ENCODE data around the gene MATR3.
"Not testable (repeated sequence)": the region's sequence is repeated elsewhere in the genome, so short reads cannot be mapped to it uniquely, and the experiment has no call there.

The MATR3 gene

DNA sequence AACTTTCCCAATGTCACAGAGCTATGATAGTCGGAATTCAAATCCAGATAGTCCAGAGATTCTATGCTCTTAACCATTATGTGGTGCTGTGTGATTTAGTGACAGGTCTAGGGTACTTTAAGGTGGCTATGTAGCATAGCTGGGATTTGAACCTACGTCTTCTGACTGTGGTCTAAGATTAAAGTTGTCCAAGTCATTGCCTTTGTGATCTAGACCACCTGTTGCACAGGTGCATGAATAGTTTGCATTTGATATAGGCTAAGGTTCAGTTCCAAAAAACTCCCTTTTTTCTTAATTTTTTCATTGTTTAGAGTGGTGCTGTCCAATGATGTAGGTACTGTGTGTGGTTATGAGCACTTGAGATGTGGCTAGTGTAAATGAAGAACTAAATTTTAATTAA lies 50.6 kb downstream of the MATR3 start:
- TF ChIP-seq, protein P1, sequence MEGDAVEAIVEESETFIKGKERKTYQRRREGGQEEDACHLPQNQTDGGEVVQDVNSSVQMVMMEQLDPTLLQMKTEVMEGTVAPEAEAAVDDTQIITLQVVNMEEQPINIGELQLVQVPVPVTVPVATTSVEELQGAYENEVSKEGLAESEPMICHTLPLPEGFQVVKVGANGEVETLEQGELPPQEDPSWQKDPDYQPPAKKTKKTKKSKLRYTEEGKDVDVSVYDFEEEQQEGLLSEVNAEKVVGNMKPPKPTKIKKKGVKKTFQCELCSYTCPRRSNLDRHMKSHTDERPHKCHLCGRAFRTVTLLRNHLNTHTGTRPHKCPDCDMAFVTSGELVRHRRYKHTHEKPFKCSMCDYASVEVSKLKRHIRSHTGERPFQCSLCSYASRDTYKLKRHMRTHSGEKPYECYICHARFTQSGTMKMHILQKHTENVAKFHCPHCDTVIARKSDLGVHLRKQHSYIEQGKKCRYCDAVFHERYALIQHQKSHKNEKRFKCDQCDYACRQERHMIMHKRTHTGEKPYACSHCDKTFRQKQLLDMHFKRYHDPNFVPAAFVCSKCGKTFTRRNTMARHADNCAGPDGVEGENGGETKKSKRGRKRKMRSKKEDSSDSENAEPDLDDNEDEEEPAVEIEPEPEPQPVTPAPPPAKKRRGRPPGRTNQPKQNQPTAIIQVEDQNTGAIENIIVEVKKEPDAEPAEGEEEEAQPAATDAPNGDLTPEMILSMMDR (IDR thresholded peaks at IDR 0.05; ENCODE audit: low read depth, low read length, missing control alignments) = no peak
- DNase-seq (ENCODE audit: low read depth) = no peak
- H3K4me3 ChIP-seq (ENCODE audit: low read depth, low read length) = no peak overlapping the region
- in situ Hi-C loops (cut with HindIII; ENCODE audit: low sequenced_read_pairs) = no loop called here

DNA sequence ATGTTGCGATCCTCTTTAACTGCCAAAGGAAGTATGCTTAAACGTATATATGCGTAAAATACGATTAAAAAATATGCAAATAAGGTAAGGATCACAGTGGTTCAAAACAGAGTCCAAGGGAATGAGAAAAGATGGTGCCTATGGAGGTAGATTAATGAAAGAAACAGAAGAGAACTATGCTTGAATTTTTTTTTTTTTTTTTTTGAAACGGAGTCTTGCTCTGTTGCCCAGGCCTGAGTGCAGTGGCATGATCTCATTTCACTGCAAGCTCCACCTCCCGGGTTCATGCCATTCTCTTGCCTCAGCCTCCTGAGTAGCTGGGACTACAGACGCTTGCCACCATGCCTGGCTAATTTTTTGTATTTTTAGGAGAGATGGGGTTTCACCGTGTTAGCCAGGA lies 51.9 kb downstream of the MATR3 start:
- DNase-seq (ENCODE audit: low read depth); in situ Hi-C loops (cut with HindIII; ENCODE audit: low sequenced_read_pairs); H3K4me3 ChIP-seq (ENCODE audit: low read depth, low read length): not testable (repeated sequence)

DNA sequence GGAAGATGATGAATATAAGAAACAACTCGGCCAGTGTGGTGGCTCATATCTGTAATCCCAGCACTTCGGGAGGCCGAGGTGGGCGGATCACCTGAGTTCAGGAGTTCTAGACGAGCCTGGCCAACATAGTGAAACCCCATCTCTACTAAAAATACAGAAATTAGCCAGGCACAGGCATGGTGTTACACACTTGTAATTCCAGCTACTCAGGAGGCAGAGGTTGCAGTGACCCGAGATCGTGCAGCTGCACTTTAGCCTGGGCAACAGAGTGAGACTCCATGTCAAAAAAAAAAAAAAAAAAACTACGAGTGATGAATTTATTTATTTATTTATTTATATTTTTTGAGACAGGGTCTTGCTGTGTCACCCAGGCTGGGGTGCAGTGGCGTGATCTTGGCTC lies 54.3 kb downstream of the MATR3 start:
- in situ Hi-C loops (cut with HindIII; ENCODE audit: low sequenced_read_pairs); H3K4me3 ChIP-seq (ENCODE audit: low read depth, low read length); DNase-seq (ENCODE audit: low read depth): not testable (repeated sequence)

DNA sequence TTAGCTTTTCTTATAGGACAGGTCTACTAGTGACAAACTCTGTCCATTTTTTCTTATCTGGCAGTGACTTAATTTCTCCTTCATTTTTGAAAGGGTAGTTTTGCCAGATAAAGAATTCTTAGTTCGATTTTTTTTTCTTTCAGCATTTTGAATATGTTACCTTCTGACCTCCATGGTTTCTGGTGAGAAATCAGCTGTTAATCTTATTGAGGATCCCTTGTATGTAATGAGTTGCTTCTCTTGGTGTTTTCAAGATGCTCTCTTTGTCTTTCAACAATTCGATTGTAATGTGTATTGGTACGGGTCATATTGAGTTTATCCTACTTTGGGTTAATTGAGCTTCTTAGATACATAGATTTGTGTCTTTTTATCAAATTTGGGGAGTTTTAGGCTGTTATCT lies 60.6 kb downstream of the MATR3 start:
- TF ChIP-seq, protein P1 (IDR thresholded peaks at IDR 0.05; ENCODE audit: low read depth, low read length, missing control alignments) = no peak
- DNase-seq (ENCODE audit: low read depth) = no peak
- H3K4me3 ChIP-seq (ENCODE audit: low read depth, low read length) = no peak overlapping the region
- in situ Hi-C loops (cut with HindIII; ENCODE audit: low sequenced_read_pairs) = no loop called here

DNA sequence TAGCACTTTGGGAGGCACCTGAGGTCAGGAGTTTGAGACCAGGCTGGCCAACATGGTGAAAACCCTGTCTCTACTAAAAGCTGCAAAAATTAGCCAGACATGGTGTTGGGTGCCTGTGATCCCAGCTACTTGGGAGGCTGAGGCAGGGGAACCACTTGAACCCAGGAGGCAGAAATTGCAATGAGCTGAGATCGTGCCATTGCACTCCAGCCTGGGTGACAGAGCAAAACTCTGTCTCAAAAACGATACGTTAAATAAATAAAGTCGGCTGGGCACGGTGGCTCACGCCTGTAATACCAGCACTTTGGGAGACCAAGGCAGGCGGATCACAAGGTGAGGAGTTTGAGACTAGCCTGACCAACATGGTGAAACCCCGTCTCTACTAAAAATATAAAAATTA lies 62.4 kb downstream of the MATR3 start:
- H3K4me3 ChIP-seq (ENCODE audit: low read depth, low read length); in situ Hi-C loops (cut with HindIII; ENCODE audit: low sequenced_read_pairs); DNase-seq (ENCODE audit: low read depth): not testable (repeated sequence)

DNA sequence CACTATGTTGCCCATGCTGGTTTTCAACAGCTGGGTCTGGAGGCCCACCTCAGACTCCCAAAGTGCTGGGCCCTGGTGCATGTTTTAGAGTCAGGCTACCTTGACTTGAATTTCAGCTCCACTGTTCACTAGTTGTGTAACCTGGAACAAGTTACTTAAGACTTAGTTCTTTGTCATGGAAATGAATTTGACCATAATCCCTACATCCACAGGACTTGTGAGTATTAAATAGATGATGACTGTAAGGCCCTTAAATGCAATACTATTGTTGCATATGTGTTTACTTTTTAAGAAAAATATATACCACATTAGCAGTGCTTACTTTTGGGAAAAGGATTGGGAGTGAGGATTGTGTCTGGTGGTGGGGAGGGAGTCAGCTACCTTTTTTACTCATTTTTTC lies 64.5 kb downstream of the MATR3 start:
- DNase-seq (ENCODE audit: low read depth) = no peak
- TF ChIP-seq, protein P1 (IDR thresholded peaks at IDR 0.05; ENCODE audit: low read depth, low read length, missing control alignments) = no peak
- no peak overlapping the region for H3K4me3 ChIP-seq (ENCODE audit: low read depth, low read length)
- in situ Hi-C loops (cut with HindIII; ENCODE audit: low sequenced_read_pairs) = no loop called here

DNA sequence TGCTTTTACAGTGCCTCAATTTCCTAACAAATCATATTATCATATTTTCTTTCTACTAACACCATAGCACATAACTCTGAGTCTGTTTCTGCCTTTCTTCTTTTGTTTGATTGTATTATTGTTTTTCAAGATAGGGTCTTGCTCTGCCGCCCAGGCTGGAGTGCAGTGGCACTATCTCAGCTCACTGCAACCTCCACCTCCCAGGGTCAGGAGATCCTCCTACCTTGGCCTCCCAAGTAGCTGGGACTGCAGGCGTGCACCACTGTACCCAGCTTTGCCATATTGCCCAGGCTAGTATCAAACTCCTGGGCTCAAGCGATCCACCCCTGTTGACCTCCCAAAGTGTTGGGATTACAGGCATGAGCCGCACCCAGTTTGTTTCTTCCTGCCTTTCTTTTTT lies 66.8 kb downstream of the MATR3 start:
- no peak for DNase-seq (ENCODE audit: low read depth)
- TF ChIP-seq, protein P1 (IDR thresholded peaks at IDR 0.05; ENCODE audit: low read depth, low read length, missing control alignments) = no peak
- H3K4me3 ChIP-seq (ENCODE audit: low read depth, low read length) = no peak overlapping the region
- in situ Hi-C loops (cut with HindIII; ENCODE audit: low sequenced_read_pairs) = no loop called here

DNA sequence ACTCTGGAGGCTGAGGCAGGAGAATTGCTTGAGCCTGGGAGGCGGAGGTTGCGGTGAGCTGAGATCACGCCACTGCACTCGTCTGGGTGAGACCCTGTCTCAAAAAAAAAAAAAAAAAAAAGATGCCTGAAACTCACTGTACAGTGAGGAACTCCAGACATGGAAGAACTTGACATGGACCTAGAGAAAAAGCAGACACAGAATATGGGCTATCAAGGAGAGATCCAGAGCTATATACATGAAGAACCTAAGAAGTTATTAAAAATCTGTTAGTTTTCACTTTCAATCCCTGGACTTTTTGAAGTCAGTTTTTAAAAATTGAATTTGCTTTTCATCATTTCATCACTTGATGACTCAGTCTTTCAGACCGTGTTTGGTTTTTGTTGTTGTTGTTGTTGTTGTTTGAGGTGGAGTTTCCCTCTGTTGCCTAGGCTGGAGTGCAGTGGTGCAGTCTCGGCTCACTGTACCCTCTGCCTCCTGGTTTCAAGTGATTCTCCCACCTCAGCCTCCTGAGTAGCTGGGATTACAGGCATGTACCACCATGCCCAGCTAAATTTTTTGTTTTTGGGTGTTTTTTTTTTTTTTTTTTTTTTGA lies 68.4 kb downstream of the MATR3 start:
- in situ Hi-C loops (cut with HindIII; ENCODE audit: low sequenced_read_pairs) = no loop called here
- no peak overlapping the region for H3K4me3 ChIP-seq (ENCODE audit: low read depth, low read length)
- no peak for DNase-seq (ENCODE audit: low read depth)
- TF ChIP-seq, protein P1 (IDR thresholded peaks at IDR 0.05; ENCODE audit: low read depth, low read length, missing control alignments) = no peak

Data from astrocyte of the cerebellum (primary cell).